Panc1 (cell line): ENCODE results near the gene USP50. TPM values are rescaled to one million over a fixed set of nuclear protein-coding genes. Genes with fewer than 3 reads are reported as not detected.

Experiments used
- ATAC-seq: fragments of 200-7000 bp; cut with Tn5 transposase; 2 replicates; pipeline ENCODE4 v1.9.1; 2020; ENCODE audit warnings: mild to moderate bottlenecking, moderate library complexity
- BruUV-seq: library from RNA; stranded (reverse); fragments of 400-500 nt; replicated peaks from 2 replicates; lab custom pipeline; 2021; lab: Mats Ljungman, UMichigan
- CTCF ChIA-PET: fragments of 300-600 bp; sonication (Branson Sonifier 250); formaldehyde crosslinking; loops from one replicate; lab custom pipeline; 2022; ENCODE audit warnings: antibody characterized with exemption; lab: Charles Lee
- POLR2A ChIA-PET: fragments of 300-600 bp; sonication (Branson Sonifier 250); formaldehyde crosslinking; loops from one replicate; lab custom pipeline; 2022; ENCODE audit warnings: antibody characterized with exemption; lab: Charles Lee
- DNase-seq: peaks from one replicate; pipeline ENCODE4 v3.0.0-alpha.2; 2010; ENCODE audit warnings: low read depth, low spot score
- H3K27ac ChIP-seq: 2 replicates; pipeline ENCODE4 v1.5.1; 2011; ENCODE audit warnings: mild to moderate bottlenecking, low read length, inconsistent platforms
- H3K27me3 ChIP-seq: fragments of 200-500 bp; sonication (Bioruptor generic); 2 replicates; pipeline ENCODE4 v1.6.0; 2014; ENCODE audit warnings: low read length, inconsistent platforms; ENCODE audit not compliant: control insufficient read depth, insufficient read depth
- H3K36me3 ChIP-seq: fragments of 200-500 bp; sonication (Bioruptor generic); 2 replicates; pipeline ENCODE4 v1.5.1; 2014; ENCODE audit warnings: inconsistent platforms, mild to moderate bottlenecking, low read length, moderate library complexity; ENCODE audit not compliant: control insufficient read depth, insufficient read depth
- H3K4me1 ChIP-seq: 2 replicates; pipeline ENCODE4 v1.5.1; 2011; ENCODE audit warnings: inconsistent platforms, mild to moderate bottlenecking, low read length, moderate library complexity; ENCODE audit not compliant: control insufficient read depth, insufficient read depth
- H3K4me3 ChIP-seq, 2 experiments: 2 replicates each; pipeline ENCODE4 v1.5.1; 2011 to 2012; ENCODE audit warnings: low read depth in 2 of 2, low read length in 2 of 2, mild to moderate bottlenecking in 2 of 2, inconsistent platforms in 1 of 2, moderate library complexity in 1 of 2
- H3K9me3 ChIP-seq: fragments of 200-500 bp; sonication (Bioruptor generic); 2 replicates; pipeline ENCODE4 v1.5.1; 2014; ENCODE audit warnings: low read depth, mild to moderate bottlenecking, inconsistent platforms, low read length, moderate library complexity; ENCODE audit not compliant: control insufficient read depth, insufficient read depth
- CTCF ChIP-seq: fragments of 450-650 bp; IDR thresholded peaks from 2 replicates; pipeline ENCODE4 v1.5.1; 2017; ENCODE audit warnings: mild to moderate bottlenecking
- POLR2AphosphoS5 ChIP-seq: IDR thresholded peaks from 2 replicates; pipeline ENCODE4 v1.6.1; 2012; ENCODE audit warnings: mild to moderate bottlenecking, low read depth, low read length, moderate library complexity
- SIN3A ChIP-seq: IDR thresholded peaks from 2 replicates; pipeline ENCODE4 v1.6.1; 2012; ENCODE audit warnings: low read depth, mild to moderate bottlenecking, low read length, moderate library complexity, borderline replicate concordance; ENCODE audit not compliant: insufficient read depth
- TCF7L2 ChIP-seq: IDR thresholded peaks from 2 replicates; pipeline ENCODE4 v1.6.1; 2011; ENCODE audit warnings: mild to moderate bottlenecking, low read depth, low read length, inconsistent platforms
- in situ Hi-C: cut with HindIII; loops from 2 replicates; pipeline ENCODE4 v1.10.0; 2016; ENCODE audit warnings: low sequenced_read_pairs, low pct_unique_long_range_greater_than_20kb
- intact Hi-C: fragments of 100-400 bp; cut with micrococcal nuclease; formaldehyde crosslinking; loops from one replicate; pipeline ENCODE4 v1.10.0; 2022; ENCODE audit not compliant: unreplicated experiment
- total RNA-seq: library from RNA; stranded (reverse); gene quantifications from one replicate; pipeline ENCODE4 v1.2.1, GENCODE V29; 2021; ENCODE audit not compliant: unreplicated experiment
- TF ChIP-seq, protein P1 (sequence below), 2 experiments: IDR thresholded peaks; 2 replicates each; pipeline ENCODE4 v1.6.1; 2011 to 2012; ENCODE audit warnings: low read depth in 2 of 2, control low read depth in 1 of 2, low read length in 1 of 2, mild to moderate bottlenecking in 1 of 2, moderate library complexity in 1 of 2; ENCODE audit not compliant: insufficient read depth in 1 of 2

The USP50 gene
- total RNA-seq, 1 experiment from 2014 or later, result not detected

- Histone ChIP-seq H3K4me1 (no peaks in the 10 kb centered on the region), H3K36me3 (peaks cover 12% of the 10 kb centered on the region; the same call in 1 of the 2 replicates), H3K9me3 (no peaks in the 10 kb centered on the region), H3K4me3 (no peak overlapping the region), H3K27ac (no peak overlapping the region), H3K27me3 (no peaks in the 10 kb centered on the region)
- no peak for DNase-seq
- intact Hi-C loops (no loop called here), in situ Hi-C loops (no loop called here)
- TF ChIP-seq, protein P1, sequence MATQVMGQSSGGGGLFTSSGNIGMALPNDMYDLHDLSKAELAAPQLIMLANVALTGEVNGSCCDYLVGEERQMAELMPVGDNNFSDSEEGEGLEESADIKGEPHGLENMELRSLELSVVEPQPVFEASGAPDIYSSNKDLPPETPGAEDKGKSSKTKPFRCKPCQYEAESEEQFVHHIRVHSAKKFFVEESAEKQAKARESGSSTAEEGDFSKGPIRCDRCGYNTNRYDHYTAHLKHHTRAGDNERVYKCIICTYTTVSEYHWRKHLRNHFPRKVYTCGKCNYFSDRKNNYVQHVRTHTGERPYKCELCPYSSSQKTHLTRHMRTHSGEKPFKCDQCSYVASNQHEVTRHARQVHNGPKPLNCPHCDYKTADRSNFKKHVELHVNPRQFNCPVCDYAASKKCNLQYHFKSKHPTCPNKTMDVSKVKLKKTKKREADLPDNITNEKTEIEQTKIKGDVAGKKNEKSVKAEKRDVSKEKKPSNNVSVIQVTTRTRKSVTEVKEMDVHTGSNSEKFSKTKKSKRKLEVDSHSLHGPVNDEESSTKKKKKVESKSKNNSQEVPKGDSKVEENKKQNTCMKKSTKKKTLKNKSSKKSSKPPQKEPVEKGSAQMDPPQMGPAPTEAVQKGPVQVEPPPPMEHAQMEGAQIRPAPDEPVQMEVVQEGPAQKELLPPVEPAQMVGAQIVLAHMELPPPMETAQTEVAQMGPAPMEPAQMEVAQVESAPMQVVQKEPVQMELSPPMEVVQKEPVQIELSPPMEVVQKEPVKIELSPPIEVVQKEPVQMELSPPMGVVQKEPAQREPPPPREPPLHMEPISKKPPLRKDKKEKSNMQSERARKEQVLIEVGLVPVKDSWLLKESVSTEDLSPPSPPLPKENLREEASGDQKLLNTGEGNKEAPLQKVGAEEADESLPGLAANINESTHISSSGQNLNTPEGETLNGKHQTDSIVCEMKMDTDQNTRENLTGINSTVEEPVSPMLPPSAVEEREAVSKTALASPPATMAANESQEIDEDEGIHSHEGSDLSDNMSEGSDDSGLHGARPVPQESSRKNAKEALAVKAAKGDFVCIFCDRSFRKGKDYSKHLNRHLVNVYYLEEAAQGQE (IDR thresholded peaks at IDR 0.05; ENCODE audit: insufficient read depth in 1 of 2, low read depth in 2 of 2, low read length in 1 of 2), result no peak
- TF ChIP-seq POLR2AphosphoS5, result no peak
- TF ChIP-seq TCF7L2, result no peak
- no peak for TF ChIP-seq CTCF
- TF ChIP-seq SIN3A, result no peak
- no TSS peak for BruUV-seq
- CTCF ChIA-PET, result no interaction called here
- no peak for ATAC-seq
- POLR2A ChIA-PET, result no interaction called here
Measured at GRCh38 chr15:50558012-50558411, 11.5 kb upstream of the USP50 start.

DNA sequence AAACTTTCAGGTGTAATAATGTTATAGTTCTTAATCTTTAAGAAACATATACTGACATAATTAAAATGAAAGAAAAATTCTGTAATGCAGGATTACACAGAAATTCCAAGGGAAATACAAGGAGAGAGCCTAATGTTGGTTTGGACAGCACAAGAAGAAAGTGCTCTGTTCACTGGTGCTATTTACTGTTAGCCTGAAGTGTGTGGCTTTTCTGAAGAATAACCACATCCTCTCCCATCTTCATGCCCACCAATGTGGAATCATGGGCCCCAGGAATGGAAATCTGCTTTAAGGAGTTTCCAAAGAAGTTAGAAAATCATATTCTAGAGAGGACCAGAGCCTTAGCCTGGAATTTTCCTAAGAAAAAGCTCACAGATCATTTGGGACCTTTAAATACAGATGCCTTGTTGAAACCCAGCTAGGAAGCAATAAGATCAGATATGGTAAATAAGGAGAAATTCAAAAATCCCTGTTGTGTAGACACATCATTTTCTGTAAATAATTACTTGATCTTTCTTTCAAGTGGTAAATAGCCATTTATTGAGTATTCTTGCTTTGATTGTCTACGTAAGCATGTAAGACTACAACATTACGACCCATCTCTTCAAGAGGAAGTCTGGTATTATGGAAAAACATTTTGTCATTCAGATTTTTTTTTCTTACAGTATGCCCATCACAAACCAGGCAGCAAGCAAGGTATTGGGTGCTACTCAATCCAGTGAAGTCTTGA lies 10.3 kb upstream of the USP50 start:
- H3K27ac ChIP-seq, result no peak overlapping the region
- in situ Hi-C loops, result no loop called here
- H3K4me1 ChIP-seq, result no peaks in the 10 kb centered on the region
- no peak for ATAC-seq
- H3K4me3 ChIP-seq, result no peak overlapping the region
- no TSS peak for BruUV-seq
- ChIA-PET CTCF (no interaction called here), POLR2A (no interaction called here)
- no peaks in the 10 kb centered on the region for H3K27me3 ChIP-seq
- H3K36me3 ChIP-seq, result peaks cover 12% of the 10 kb centered on the region; the same call in 1 of the 2 replicates
- no peak for DNase-seq
- TF ChIP-seq TCF7L2, result no peak
- TF ChIP-seq POLR2AphosphoS5, result no peak
- TF ChIP-seq, protein P1 (IDR thresholded peaks at IDR 0.05; ENCODE audit: insufficient read depth in 1 of 2, low read depth in 2 of 2, low read length in 1 of 2), result no peak
- no peak for TF ChIP-seq SIN3A
- TF ChIP-seq CTCF, result no peak
- intact Hi-C loops, result no loop called here
- no peaks in the 10 kb centered on the region for H3K9me3 ChIP-seq
